Measurements from ENCODE around the gene REV1.

- TF ChIP-seq CTCF (IDR thresholded peaks at IDR 0.05; ENCODE audit: low read depth, low read length): no peak
- no peak for TF ChIP-seq MAX (IDR thresholded peaks at IDR 0.05; ENCODE audit: low read depth, low read length)
- TF ChIP-seq POLR2A (IDR thresholded peaks at IDR 0.05; ENCODE audit: extremely low read depth, insufficient read length): no peak
- no peak for TF ChIP-seq MYC (IDR thresholded peaks at IDR 0.05; ENCODE audit: low read depth, low read length)
Measured at GRCh38 chr2:99397266-99397920, 92.4 kb downstream of the REV1 start.
